Activated CD4-positive, alpha-beta T cell treated with anti-CD3 and anti-CD28 coated beads, Interleukin-10, Interleukin-2, amounts not matched to agents 100 ng/mL and 50 ng/mL, durations not matched to agents 16 hours and 8 hours (primary cell): ENCODE results near the gene TSC22D3.

Experiments
- DNase-seq: peaks from one replicate; pipeline ENCODE4 v3.0.0-alpha.2; 2020

TSC22D3 gene

GRCh38 chrX:107729558-107730297, 45.9 kb downstream of the TSC22D3 start:
- DNase-seq = no peak

DNA sequence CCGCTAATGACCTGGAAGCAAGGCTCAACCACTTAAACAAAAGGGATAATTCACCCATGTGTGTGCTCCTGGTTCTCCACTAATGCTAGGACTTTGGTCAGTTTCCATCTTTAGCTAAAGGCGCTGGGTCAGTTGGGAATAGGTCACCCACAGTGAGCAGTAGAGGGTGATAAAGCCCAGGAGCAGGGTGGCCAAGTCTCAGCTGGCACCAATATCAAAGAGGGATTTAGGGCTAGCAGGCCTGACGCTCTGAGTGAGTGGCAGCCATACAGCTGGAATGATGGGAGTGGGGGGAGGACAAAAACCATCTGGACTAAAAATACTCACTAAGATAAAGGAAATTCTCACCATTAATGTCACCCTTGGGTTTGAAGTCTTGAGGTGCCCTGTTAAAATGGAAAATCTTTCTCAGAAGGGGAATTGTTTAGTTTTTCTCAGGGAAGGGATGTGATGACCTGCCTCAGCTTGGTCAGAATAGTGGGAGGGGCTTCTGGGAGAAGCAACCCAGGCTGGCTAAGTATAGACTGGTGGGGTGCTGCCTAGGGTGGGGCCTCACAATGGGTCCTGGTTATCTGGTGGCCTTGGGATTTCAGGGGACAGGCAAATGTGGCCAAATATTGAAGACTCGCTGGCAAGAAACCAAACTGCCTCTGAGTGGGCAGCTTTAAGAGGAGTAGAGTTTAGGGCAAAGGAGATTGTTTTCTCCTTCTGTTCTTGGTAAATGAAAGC, 47.1 kb downstream of the TSC22D3 start:
- no peak for DNase-seq

- no peak for DNase-seq
Measured at GRCh38 chrX:107726816-107727534, 48.6 kb downstream of the TSC22D3 start.

- no peak for DNase-seq
Measured at GRCh38 chrX:107725761-107726555, 49.6 kb downstream of the TSC22D3 start.

DNA sequence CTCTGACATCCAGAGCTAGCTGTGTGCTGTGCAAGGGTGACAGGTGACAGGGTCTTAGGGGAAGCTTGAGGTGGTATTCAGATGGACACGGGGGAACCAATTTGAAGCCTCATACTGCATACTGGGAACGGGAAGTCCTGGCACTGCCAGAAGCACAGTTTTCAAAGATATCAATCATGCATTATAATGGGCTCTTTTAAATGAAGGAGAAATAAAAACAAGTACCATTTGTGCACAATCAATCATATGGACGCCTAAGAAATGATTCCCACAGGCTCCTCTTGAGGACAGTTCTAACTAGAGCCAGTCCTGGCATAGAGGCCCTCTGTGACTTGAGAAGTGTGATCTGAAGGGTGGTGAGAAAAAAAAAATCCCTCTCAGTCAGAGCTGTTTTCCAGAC, 50.9 kb downstream of the TSC22D3 start:
- DNase-seq = no peak

- DNase-seq = no peak
Measured at GRCh38 chrX:107723511-107723910, 52.1 kb downstream of the TSC22D3 start.

GRCh38 chrX:107721966-107722707, 53.5 kb downstream of the TSC22D3 start:
- DNase-seq = no peak

DNA sequence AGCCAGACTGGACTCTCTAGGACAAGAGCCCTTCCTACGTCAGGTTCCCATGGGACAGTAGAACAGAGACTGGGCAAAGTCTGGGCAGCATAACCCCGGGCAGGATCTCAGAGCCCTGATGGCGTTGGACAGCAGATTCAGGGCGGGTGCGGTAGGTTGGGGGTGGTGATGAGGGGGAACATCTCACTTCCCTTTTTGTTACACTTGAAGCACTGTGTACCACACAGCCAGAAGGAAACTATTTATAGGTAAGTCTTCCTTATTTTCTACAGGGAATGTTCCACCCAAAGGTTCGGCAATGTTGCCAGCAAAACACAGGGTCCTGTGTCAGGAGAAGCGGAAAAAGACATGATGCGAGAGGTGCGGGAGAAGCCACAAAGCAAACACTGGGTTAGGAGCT, 54.3 kb downstream of the TSC22D3 start:
- DNase-seq = no peak

DNA sequence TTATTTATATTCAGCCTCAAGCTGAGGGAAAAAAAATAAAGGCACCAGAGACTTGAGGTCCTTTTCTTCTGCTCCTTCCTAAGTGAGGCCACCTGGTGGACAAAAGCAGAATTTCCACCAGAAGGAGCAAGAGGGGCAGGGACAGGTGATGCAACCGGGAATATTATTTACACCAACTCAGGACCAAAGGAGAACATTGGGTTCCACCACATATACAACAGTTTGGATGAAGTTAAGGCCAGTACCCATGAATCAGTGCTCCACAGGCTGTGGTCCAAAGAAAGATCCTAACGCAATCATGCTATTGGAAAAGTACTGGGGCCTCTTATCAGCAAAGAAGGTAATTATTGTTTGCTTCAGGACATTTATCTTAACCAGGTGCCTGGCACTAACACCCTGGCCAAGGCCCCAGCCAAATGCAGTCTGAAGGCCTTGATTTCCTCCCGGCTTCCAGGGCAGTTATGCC, 57.4 kb downstream of the TSC22D3 start:
- peak; percentile 83 for DNase-seq

- peak; percentile 91 for DNase-seq
Measured at GRCh38 chrX:107716816-107717700, 58.5 kb downstream of the TSC22D3 start.

- DNase-seq = peak; percentile 11
Measured at GRCh38 chrX:107716118-107716684, 59.4 kb downstream of the TSC22D3 start.

DNA sequence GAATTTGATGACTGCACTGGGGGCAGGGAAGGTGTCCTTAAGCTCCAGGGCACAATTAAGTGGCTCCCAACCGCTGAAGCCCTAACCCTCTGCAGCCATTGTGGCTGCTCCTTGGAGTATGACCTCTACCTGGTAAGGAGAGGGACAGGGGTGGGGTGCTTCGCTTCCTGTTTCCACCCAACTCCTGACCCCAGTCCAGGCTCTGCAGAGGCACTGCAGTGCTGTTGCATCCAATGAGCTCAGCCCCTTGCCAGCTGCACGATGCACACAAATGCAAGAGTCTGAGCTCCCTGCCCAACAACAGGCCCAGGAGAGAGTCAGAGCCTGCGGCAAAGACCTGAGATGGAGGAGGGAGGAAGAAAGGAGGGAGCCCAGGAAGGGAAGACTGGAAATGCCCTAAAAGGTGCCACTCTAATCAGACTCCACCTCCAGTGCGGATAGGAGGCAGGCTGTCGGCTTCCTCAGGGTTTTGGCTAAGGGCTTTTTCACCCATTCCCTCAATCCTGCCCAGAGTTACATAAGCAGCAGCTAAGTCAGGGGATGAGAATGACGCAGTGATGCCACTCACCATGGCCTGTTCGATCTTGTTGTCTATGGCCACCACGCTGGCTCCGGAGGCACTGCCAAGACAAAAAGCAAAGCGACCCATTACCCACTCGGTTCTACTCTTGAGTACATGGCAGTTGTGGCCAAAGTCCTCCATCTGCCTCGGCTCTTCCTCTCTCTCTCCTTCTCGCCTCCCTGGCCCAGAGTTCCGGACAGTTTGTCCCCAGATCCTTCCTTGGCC, 60.1 kb downstream of the TSC22D3 start:
- DNase-seq = peak; percentile 13

DNA sequence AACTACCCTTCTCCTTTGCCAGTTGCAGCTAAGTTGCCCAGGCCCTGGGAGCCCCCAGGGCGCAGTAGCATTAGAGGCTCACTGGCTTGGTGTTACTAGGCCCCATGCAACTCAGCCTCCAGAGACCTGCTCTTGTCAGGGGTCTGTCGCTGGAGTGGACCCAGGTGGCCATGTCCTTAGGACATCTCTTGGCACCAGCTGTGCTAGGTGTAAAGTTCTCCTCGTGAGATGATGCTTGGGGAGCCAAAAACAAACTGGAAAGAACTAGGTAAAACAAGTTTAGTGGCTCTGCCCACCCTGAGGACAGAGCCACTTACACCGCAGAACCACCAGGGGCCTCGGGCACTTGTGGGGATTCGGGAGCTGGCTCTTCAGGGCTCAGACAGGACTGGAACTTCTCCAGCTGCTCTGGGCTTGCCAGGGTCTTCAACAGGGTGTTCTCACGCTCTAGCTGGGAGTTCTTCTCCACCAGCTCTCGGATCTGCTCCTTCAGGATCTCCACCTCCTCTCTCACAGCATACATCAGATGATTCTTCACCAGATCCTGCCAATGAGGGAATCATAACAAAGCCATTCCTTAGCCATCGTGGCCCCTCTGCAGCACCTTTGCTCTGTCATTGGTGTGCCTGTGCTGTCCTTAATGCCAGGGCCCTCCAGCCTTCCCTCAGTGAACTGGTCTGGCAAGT, 61.2 kb downstream of the TSC22D3 start:
- no peak for DNase-seq

DNA sequence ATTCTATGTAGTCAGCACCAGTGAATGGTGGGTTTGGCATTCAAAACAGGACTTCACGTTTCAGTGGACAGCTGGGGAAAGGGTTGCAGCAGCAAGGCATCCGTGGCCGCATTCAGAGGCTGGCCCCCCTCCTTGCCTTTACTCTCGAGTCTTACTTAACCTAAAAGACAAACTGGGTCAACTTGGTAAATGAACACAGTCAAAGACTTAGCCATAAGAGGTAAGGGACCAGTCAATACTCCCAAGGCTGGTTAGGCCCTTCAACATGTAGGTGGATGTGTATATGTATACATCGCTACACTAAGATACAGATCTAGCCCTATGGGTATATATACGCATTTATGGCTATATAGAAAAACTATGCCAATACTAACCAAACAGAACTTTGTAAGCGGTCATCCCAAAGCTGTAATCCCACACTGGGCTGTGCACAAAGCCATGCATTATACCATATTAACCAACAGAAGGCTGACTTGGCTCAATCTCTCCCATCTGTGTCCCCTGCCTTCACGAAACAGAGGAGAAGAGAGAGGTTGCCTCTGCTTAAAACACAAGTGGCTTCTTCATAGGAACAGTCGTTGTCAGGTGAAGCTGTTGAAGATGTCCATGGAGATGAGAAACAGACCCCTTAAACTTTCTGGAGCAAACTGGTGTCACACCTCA, 61.9 kb downstream of the TSC22D3 start:
- no peak for DNase-seq

DNA sequence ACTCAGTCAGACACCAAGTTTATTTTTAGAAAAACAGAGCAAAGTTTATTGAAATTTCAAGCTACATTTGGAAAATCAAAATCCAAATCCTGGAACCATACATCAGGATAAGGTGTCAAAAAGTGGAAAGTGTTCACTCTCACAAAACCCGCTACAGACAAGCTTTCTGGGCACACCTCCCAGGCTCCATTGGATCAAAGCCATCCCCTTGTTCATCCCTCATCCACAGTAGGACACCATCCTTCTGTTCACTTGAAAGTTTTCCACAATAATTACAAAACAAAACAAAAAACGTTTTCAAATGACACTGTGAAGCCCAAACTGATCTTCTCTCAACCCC, 62.4 kb downstream of the TSC22D3 start:
- DNase-seq = no peak

- DNase-seq = peak; percentile 11
Measured at GRCh38 chrX:107712231-107713202, 63.1 kb downstream of the TSC22D3 start.

GRCh38 chrX:107711521-107712181, 63.9 kb downstream of the TSC22D3 start:
- DNase-seq = no peak
